HG03097 (cell line): ENCODE results near the gene CRYM.
"Not testable (repeated sequence)": the region's sequence is repeated elsewhere in the genome, so short reads cannot be mapped to it uniquely, and the experiment has no call there.

Experiments used
- ATAC-seq: cut with Tn5 transposase; IDR thresholded peaks from one replicate; pipeline ENCODE4 v1.9.1; 2021; ENCODE audit not compliant: unreplicated experiment, low FRiP score

CRYM gene

GRCh38 chr16:21277927-21278706 lies at the start of gene CRYM:
Gene CRYM, minus strand, starts transcription at chr16:21278290. Its CDS starts 39 bp downstream, at chr16:21278251.
- no peak for ATAC-seq

- no peak for ATAC-seq
Measured at GRCh38 chr16:21327046-21327445, 49.0 kb upstream of the CRYM start.

- no peak for ATAC-seq
Measured at GRCh38 chr16:21326459-21326858, 48.4 kb upstream of the CRYM start.

GRCh38 chr16:21324267-21324666 lies 46.2 kb upstream of the CRYM start:
- no peak for ATAC-seq

- ATAC-seq, result not testable (repeated sequence)
Measured at GRCh38 chr16:21322251-21322650, 44.2 kb upstream of the CRYM start.

- ATAC-seq, result no peak
Measured at GRCh38 chr16:21321736-21322135, 43.6 kb upstream of the CRYM start.

- ATAC-seq, result no peak
Measured at GRCh38 chr16:21314339-21314738, 36.2 kb upstream of the CRYM start.

- ATAC-seq, result not testable (repeated sequence)
Measured at GRCh38 chr16:21312863-21313372, 34.8 kb upstream of the CRYM start.

- not testable (repeated sequence) for ATAC-seq
Measured at GRCh38 chr16:21312046-21312445, 34.0 kb upstream of the CRYM start.

- not testable (repeated sequence) for ATAC-seq
Measured at GRCh38 chr16:21306712-21307111, 28.6 kb upstream of the CRYM start.

- ATAC-seq, result no peak
Measured at GRCh38 chr16:21302898-21303528, 24.9 kb upstream of the CRYM start.

GRCh38 chr16:21302454-21302853 lies 24.4 kb upstream of the CRYM start:
- ATAC-seq, result no peak

GRCh38 chr16:21301895-21302291 lies 23.8 kb upstream of the CRYM start:
- ATAC-seq, result no peak

GRCh38 chr16:21301168-21301894 lies 23.2 kb upstream of the CRYM start:
- ATAC-seq, result peak; percentile 52

GRCh38 chr16:21300309-21301167 lies 22.4 kb upstream of the CRYM start:
- ATAC-seq, result peak; percentile 36

GRCh38 chr16:21289789-21290188 lies 11.7 kb upstream of the CRYM start:
- not testable (repeated sequence) for ATAC-seq

- no peak for ATAC-seq
Measured at GRCh38 chr16:21285314-21285713, 7.2 kb upstream of the CRYM start.

GRCh38 chr16:21284414-21284813 lies 6.3 kb upstream of the CRYM start:
- no peak for ATAC-seq

- ATAC-seq, result peak; percentile 58
Measured at GRCh38 chr16:21283521-21284289, 5.6 kb upstream of the CRYM start.
